HTR-8/SVneo (cell line): ENCODE results near the gene IFTAP.
"Not testable (repeated sequence)": the region's sequence is repeated elsewhere in the genome, so short reads cannot be mapped to it uniquely, and the experiment has no call there.

Experiments used
- DNase-seq: peaks from one replicate; pipeline ENCODE4 v3.0.0; 2011; ENCODE audit warnings: low spot score, mixed read lengths; ENCODE audit not compliant: insufficient read length
- FAIRE-seq: peaks from 2 replicates; lab custom pipeline; 2011; peaks lifted over from hg19 to GRCh38; lab: Jason Lieb, UNC

Gene IFTAP

DNA sequence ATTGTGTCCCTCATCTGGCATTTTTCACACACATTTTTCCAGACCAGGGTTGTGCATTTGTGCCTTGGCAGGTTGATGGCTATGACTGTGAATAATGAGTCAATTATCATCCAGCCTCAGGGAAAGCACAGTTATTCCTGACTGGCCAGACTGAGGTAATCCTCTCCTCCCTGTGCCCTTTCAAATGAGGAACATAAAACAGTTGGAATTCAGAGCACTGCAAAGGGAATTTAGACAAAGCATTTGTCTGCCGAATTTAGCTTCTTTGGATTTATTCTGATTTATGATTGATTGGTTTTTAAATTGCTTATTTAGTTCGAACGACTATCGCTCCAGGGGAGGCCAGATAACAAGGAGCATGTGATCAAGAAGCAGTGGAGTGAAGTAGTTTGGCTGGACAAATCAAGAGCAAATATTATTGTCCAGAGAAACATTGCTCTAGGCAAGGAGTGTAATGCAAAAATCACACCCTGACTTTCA lies 34.5 kb downstream of the IFTAP start:
- DNase-seq, result no peak

GRCh38 chr11:36631774-36632173 lies 37.5 kb downstream of the IFTAP start:
- no peak for FAIRE-seq

More for the DNA sequence above, 34.5 kb downstream of the IFTAP start:
- no peak for FAIRE-seq

GRCh38 chr11:36635066-36635862 lies 41.0 kb downstream of the IFTAP start:
- FAIRE-seq, result no peak

More at GRCh38 chr11:36631774-36632173, 37.5 kb downstream of the IFTAP start:
- no peak for DNase-seq

DNA sequence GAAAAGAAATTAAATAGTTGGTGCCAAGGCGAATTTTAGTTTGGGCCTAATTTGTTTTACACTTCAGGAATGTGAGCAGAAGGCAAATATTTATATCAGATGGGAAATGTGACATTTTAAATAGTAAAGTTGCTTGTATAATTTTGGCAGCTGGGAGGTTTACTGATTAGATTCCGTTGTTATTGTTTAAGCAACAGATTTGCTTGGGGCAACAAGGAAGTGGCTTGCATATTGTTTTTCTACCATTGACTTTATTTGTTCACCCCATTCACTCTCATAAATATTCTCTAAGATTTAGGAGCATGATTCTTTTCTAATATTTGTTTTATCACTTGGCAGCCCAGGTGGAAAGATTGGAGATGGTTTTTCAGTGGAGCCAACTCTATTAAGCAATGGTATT lies 44.3 kb downstream of the IFTAP start:
- no peak for DNase-seq
- no peak for FAIRE-seq

More at GRCh38 chr11:36635066-36635862, 41.0 kb downstream of the IFTAP start:
- no peak for DNase-seq

GRCh38 chr11:36657610-36658267 lies 63.4 kb downstream of the IFTAP start:
- FAIRE-seq, result no peak

DNA sequence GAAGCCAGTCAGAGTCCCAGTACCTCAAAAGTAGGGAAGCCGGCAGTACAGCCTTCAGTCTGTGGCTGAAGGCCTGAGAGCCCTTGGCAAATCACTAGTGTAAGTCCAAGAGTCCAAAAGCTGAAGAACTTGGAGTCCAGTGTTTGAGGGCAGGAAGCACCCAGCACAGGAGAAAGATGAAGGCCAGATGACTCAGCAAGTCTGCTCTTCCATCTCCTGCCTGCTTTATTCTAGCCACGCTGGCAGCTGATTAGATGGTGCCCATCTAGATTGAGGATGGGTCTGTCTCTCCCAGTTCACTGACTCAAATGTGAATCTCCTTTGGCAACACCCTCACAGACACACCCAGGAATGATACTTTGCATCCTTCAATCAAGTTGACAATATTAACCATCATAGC lies 67.1 kb downstream of the IFTAP start:
- not testable (repeated sequence) for DNase-seq, FAIRE-seq

More at GRCh38 chr11:36657610-36658267, 63.4 kb downstream of the IFTAP start:
- DNase-seq, result no peak

- DNase-seq, result peak; percentile 7
- no peak for FAIRE-seq
These were observed 78.6 kb downstream of the IFTAP start for GRCh38 chr11:36672815-36673450.

- not testable (repeated sequence) for DNase-seq, FAIRE-seq
These were observed 85.2 kb downstream of the IFTAP start for GRCh38 chr11:36679547-36679946.

- FAIRE-seq, result no peak
These were observed 89.5 kb downstream of the IFTAP start for GRCh38 chr11:36683818-36684217.

DNA sequence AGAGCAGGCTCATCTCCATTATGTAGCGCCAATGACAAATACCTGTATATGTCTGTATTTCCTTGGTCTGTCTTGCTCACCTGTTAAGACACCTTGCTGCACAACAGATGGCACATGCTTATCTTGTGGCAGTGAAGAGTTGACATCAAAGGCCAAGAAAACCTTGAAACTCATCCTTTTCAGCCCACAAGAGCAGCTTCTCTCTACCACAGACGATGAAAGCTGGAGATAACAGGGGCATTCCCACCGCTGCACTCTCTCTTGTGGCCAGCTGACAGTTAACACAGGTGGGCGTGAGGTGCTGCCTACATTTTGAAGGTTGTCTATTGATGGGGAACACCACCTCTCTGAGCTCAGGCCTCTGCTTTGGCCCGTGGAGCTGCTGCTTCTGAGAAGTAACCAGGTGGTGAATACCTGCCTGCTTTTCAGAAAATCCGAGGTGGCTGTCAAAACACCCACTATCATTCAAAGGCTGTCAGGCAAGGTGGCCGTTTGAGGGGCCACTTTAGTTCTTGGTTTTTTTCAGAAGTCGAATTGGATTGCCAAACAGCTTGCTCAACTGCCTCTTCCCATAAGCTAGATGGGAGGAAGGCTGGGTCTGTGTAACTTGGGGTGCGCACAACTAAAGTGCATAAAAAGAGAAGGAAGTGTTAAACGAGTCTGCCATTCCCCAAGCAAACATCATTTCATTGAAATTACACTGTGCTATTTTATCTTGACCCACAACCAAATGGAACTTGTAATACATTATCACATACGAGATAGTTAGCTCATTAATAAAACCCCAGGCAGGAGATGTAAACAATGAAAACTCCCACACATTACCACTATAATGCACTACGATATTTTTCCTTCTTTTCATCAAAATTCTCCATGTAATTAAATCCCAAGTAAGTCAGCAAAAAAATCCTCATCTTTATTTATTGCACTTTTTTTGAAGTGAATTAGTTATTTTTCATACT lies 90.8 kb downstream of the IFTAP start:
- DNase-seq (no peak), FAIRE-seq (no peak)

More at GRCh38 chr11:36683818-36684217, 89.5 kb downstream of the IFTAP start:
- no peak for DNase-seq

DNA sequence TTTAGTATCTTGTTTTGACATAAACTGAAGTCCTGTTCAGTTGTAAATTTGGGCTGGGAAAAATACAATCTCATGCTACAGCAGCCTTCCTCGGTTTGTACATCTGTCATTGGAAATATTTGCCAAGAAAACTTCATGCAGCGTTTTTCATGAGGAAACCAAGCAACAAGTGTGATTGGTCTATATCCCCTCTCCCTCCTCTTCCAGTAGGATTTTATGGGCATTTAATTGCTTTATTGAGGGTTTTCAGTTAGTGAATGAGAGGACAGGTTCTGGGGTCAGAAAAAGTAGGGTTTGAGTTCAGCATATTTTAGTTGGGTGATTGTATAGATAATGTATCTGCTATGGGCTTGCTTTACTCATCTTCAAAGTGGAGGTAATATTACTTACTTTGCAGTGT lies 93.8 kb downstream of the IFTAP start:
- no peak for FAIRE-seq
- no peak for DNase-seq

DNA sequence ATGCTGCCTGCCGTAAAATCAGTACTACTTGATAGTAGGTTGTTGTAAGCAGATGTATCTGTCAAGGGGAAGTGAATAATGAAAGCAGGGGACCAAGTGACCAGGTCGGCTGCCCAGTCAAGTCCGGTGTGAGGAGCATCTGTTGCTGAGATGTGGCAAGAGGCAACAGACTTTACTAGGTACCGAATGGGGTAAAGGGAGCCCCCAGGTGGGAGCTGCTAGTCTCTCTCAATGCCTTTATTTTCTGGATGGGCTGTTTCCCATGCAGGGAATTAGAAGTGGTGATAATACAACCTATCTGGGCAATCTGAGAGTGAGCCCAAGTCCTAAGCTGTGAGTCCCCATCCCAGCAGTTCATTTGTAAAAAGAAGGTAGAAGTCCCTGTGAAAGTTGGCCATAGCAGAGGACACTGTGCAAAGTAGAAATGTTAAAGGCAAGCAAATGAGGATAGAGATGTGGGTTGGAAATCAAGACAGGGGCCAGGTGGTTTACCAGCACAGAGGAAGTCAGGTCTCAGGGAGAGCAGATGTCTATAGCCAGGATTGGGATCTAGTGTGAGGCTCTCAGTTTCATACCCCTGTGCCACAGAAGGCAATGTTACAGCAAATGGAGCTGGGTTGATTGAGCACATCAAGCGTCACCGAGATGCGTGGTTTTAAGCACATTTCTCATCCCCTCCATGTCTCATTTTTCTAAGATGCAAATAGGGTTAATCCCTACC lies 94.4 kb downstream of the IFTAP start:
- FAIRE-seq, result no peak
- no peak for DNase-seq

DNA sequence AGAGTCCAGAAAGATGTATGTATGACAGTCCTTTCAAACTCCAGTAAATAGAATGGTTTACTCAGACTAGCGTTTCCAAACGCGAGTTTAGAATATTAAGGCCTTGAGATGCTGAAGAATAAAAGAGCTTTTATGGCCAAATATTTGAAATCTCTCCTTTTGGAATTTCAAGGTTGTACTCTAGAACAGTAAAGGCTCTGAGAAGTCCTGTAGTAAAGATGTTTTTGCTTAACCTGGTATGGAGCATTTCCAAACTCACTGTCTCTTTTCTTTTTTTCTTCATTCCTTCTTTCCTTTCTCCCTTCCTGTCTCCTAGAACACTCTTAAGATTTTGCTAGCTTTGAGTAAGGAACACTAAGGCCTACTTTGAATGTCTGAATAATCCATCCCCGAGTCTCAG lies 95.1 kb downstream of the IFTAP start:
- DNase-seq (no peak), FAIRE-seq (no peak)

DNA sequence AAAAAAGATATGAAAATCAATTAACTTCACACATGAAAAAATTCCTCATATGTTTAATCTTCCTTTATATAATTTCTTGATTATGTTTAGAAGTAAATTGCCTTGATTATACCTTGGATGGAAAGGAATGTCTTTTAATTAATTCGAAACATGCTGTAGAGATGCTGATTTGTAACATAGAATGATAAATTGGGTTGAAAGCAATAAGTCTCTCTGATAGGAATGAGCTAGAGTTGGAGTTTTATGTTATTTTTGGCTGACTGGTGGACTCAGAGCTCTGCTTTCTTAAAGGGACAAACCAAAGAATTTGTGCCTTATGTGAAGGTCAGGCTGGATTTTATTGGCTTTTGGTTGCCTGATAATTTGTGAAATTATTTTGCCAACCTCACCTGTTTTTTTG lies 98.4 kb downstream of the IFTAP start:
- FAIRE-seq (no peak), DNase-seq (no peak)

DNA sequence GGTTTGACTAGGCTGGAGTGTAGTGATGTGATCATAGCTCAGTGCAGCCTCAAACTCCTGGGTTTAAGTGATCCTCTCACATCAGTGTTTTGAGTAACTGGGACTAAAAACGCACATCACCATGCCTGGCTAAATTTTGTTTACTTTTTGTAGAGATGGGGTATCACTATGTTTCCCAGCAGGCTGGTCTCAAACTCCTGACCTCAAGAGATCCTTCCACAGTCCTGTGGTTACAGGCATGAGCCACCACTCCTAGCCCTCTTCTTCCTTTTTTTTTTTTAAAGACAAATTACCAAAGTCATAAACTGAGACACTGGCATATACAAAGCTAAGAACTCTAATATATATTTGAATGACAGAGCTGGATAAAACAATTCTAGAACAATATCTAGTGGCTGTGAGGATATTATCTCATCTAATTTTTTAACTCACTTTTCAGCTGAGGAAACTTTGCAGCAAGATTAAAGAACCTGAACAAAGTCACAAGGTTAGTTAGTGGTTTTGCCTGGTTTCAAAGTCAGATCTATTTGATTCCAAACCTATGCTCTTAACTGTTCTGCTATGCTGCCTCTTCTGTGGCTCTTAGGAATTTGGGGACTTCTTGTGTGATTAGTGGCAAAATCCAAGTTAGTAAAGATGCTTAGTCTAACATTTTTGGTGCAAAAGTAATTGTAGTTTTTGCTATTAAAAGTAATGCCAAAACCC lies 99.0 kb downstream of the IFTAP start:
- FAIRE-seq, result no peak

GRCh38 chr11:36695111-36695510 lies 100.8 kb downstream of the IFTAP start:
- DNase-seq (no peak), FAIRE-seq (no peak)

More for the DNA sequence above, 99.0 kb downstream of the IFTAP start:
- DNase-seq, result no peak

- DNase-seq (no peak), FAIRE-seq (no peak)
These were observed 101.3 kb downstream of the IFTAP start for GRCh38 chr11:36695571-36695970.

DNA sequence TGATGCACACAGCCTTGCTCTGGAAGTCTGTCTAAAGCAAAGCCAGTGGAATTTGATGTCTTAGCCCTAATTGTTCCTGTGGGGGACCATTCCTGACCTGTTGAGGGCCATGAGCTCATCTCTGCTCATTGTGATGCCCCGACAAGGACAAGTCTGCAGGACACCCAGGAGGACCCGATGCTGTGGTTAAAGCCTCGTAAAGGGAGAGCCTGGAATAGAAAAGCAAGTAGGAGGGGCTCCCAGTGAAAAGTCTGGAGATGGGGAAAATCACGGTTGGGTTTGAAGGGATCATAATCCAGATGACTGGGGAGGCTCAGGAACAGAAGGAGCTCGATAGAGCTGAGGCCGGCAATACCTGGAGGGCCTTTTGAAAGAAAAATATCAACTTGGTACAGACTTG lies 102.2 kb downstream of the IFTAP start:
- no peak for DNase-seq
- FAIRE-seq, result no peak
